Activated CD4-positive, alpha-beta T cell treated with anti-CD3 and anti-CD28 coated beads for 36 hours (primary cell): ENCODE results near the gene TNFRSF6B. TPM values are rescaled to one million over a fixed set of nuclear protein-coding genes. Genes with fewer than 3 reads are reported as not detected.

Experiments used
- ATAC-seq: fragments of 200-7000 bp; cut with Tn5 transposase; one replicate; pipeline ENCODE4 v1.10.0; 2021; ENCODE audit warnings: mild to moderate bottlenecking, moderate library complexity
- CTCF ChIA-PET: fragments of 350-600 bp; sonication (Branson Sonifier 250); formaldehyde crosslinking; loops from one replicate; lab custom pipeline; 2021; ENCODE audit warnings: antibody characterized with exemption; lab: Charles Lee
- POLR2A ChIA-PET: fragments of 350-600 bp; sonication (Branson Sonifier 250); formaldehyde crosslinking; loops from one replicate; lab custom pipeline; 2021; ENCODE audit warnings: antibody characterized with exemption, inconsistent platforms; lab: Charles Lee
- DNase-seq: peaks from one replicate; pipeline ENCODE4 v3.0.0-alpha.2; 2020
- H3K27ac Mint-ChIP-seq: one replicate; pipeline ENCODE4 v1.8.0; 2021; ENCODE audit warnings: mixed read lengths
- H3K27me3 Mint-ChIP-seq: one replicate; pipeline ENCODE4 v1.8.0; 2021; ENCODE audit warnings: mixed read lengths
- H3K36me3 Mint-ChIP-seq: one replicate; pipeline ENCODE4 v1.8.0; 2021; ENCODE audit warnings: low read depth, mixed read lengths
- H3K4me1 Mint-ChIP-seq: one replicate; pipeline ENCODE4 v1.8.0; 2021; ENCODE audit warnings: mixed read lengths
- H3K4me3 Mint-ChIP-seq: one replicate; pipeline ENCODE4 v1.8.0; 2021; ENCODE audit warnings: mild to moderate bottlenecking, moderate library complexity, mixed read lengths
- H3K9me3 Mint-ChIP-seq: one replicate; pipeline ENCODE4 v1.8.0; 2021; ENCODE audit warnings: low read depth, mixed read lengths
- intact Hi-C, 2 experiments: fragments of 100-400 bp; cut with DNase I in 1 of 2; cut with micrococcal nuclease in 1 of 2; formaldehyde crosslinking; loops; one replicate each; pipeline versions ENCODE4 v1.14.2 to v1.15.1; 2022 to 2024; cut with DNase I, micrococcal nuclease
- total RNA-seq, 2 experiments: library from RNA; stranded (reverse); gene quantifications; one replicate each; pipeline ENCODE4 v1.2.3, GENCODE V29; 2021

TNFRSF6B gene
- total RNA-seq, 2 experiments from 2014 or later, result 0.21 to 1.7 TPM

DNA sequence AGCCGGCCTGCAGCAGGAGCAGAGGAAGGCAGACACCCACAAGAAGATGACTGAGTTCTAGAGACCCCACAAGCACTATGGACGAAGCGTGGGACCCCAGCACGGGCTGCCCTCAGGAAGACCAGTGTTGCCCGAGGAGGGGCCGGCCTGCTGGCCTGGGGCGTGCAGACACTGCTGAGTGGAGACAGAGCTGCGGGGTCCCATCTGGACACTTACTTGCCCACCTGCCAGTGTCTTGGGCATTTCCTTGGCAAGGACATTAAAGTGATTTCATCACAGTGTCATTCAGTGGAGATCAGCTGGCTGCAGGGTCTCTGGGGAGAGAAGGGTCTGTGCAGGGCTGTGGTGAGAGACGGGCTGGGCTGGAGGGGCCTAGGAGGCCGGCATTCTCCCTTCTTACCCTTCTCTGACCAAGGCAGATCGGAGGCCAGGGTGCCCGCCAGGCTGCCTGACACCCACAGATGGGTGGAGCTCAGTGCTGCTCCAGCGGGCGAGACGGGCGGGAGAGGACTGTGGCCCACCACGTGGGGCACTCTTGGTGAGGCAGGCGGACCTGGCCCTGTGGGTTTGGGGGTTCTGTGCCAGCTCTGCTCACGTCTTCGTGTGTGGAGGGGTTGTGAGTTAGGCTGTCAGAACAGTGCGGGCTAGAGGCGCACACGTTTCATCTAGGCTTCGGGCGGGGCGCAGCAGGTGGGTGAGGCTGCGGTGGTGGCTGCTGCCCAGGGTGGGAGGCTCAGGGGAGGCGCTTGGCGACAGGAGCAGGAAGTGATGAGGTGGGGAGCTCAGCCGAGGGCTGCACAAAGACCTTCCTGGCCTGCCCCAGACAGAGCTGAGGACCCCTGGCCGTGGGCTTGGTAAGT, 39.6 kb downstream of the TNFRSF6B start, which contains the start of gene LIME1:
TSS of gene LIME1 (plus strand) at position 806 of the 860 bp plus-strand sequence. CDS start 886 bp downstream, outside the sequence.
- ATAC-seq, result peak; percentile 37
- H3K27ac Mint-ChIP-seq, result peak within 1 kb of the TSS; percentile 34

DNA sequence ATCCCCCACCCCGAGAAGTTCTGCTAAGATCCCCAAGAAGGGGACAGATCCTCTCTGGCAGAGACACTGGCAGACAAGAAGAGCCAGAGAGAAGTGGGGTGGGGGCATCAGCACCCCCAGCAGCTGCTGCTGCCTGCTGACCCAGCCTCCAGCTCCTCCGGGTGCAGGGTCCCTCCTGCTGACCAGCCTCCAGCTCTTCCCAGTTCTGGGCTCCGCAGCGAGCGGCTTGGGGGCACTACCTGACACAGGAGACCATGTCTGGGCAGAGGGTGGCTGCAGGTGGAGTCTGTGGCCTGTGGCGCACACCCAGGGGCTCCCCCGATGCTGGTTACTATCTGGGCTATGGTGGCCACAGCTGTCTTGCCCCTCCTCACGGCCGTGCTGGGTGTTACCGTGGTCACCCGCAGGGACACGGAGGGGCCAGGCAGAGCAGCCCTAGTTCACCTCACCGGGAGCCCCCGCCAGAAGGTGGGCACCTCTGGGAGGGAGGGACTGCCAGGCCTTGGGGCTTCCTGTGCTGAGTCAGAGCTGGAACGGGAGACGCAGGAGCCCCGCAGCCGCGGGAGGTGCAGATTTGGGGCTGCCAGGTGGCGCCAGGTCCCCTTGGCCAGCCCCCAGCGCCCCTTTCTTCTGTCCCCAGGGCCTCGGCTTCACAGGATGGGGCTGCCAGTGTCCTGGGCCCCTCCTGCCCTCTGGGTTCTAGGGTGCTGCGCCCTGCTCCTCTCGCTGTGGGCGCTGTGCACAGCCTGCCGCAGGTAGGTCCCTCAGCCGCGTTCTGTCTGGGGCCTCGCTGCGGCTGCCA, 40.6 kb downstream of the TNFRSF6B start:
- peak; percentile 28 for ATAC-seq
- CTCF ChIA-PET, result interaction anchor here (0.5 to 1.4 kb wide), 5 partner anchors 12 to 110 kb away, joined by 3 to 14 read pairs (median 3); partner anchors contain the start of genes ARFRP1, GMEB2, RTEL1 and STMN3
- POLR2A ChIA-PET, result interaction anchor here (0.5 to 1.7 kb wide), 3 partner anchors 10 to 30 kb away, joined by 3 to 10 read pairs (median 3); partner anchors contain the start of genes ARFRP1 and ZGPAT
- H3K27me3 Mint-ChIP-seq, result no peaks in the 10 kb centered on the region
- H3K27ac Mint-ChIP-seq, result peak overlapping the region; percentile 34
- H3K4me1 Mint-ChIP-seq, result peaks cover 21% of the 10 kb centered on the region
- H3K9me3 Mint-ChIP-seq, result no peaks in the 10 kb centered on the region
- H3K4me3 Mint-ChIP-seq, result peak overlapping the region; percentile 54
- intact Hi-C loops, result loop anchor here (1.0 to 10.0 kb wide), 6 partner anchors 40 to 300 kb away; partner anchors contain the start of genes C20orf204 (in 1 of the 2), SAMD10 (in 1 of the 2) and TNFRSF6B (in 1 of the 2)
- peaks cover 11% of the 10 kb centered on the region for H3K36me3 Mint-ChIP-seq
- peak; percentile 74 for DNase-seq

More for the DNA sequence above, 39.6 kb downstream of the TNFRSF6B start, which contains the start of gene LIME1:
- peak; percentile 79 for DNase-seq
- no peaks in the 10 kb centered on the region for H3K27me3 Mint-ChIP-seq
- peaks cover 11% of the 10 kb centered on the region for H3K36me3 Mint-ChIP-seq
- H3K4me3 Mint-ChIP-seq, result peak within 1 kb of the TSS; percentile 54
- H3K4me1 Mint-ChIP-seq, result peaks cover 21% of the 10 kb centered on the region
- ChIA-PET POLR2A (interaction anchor here (0.5 to 1.7 kb wide), 5 partner anchors 8 to 129 kb away, joined by 3 to 10 read pairs (median 3); partner anchors contain the start of genes ARFRP1, TPD52L2 and ZGPAT), CTCF (interaction anchor here (0.6 to 1.4 kb wide), 7 partner anchors 11 to 109 kb away, joined by 3 to 14 read pairs (median 3); partner anchors contain the start of genes ARFRP1, GMEB2, RTEL1 and ZGPAT)
- no peaks in the 10 kb centered on the region for H3K9me3 Mint-ChIP-seq
- intact Hi-C loops, result loop anchor here (5.0 to 10.0 kb wide), 5 partner anchors 39 to 301 kb away; partner anchors contain the start of genes C20orf204 (in 1 of the 2), SAMD10 (in 1 of the 2) and TNFRSF6B (in 1 of the 2)

DNA sequence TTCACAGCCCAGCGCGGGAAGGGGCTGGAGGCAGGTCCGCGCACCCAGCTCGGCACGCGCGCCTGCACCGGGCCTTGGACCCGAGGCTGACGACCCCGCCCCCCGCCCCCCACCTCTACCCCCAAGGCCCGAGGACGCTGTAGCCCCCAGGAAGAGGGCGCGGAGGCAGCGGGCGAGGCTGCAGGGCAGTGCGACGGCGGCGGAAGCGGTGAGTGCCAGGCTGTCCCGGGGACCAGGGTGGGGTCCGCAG, 41.2 kb downstream of the TNFRSF6B start:
- peak overlapping the region; percentile 54 for H3K4me3 Mint-ChIP-seq
- no peak for DNase-seq
- ChIA-PET CTCF (interaction anchor here (0.5 to 1.3 kb wide), 2 partner anchors 80 to 84 kb away, joined by 3 read pairs; partner anchors contain the start of genes RTEL1 and STMN3), POLR2A (interaction anchor here (0.5 kb wide), 1 partner anchor 11 kb away, joined by 3 read pairs; no protein-coding TSS in a partner anchor)
- no peaks in the 10 kb centered on the region for H3K9me3 Mint-ChIP-seq
- H3K27me3 Mint-ChIP-seq, result no peaks in the 10 kb centered on the region
- peaks cover 11% of the 10 kb centered on the region for H3K36me3 Mint-ChIP-seq
- peaks cover 21% of the 10 kb centered on the region for H3K4me1 Mint-ChIP-seq
- ATAC-seq, result peak; percentile 2
- intact Hi-C loops, result loop anchor here (1.0 to 10.0 kb wide), 6 partner anchors 40 to 300 kb away; partner anchors contain the start of genes C20orf204 (in 1 of the 2), SAMD10 (in 1 of the 2) and TNFRSF6B (in 1 of the 2)
- H3K27ac Mint-ChIP-seq, result no peak overlapping the region

DNA sequence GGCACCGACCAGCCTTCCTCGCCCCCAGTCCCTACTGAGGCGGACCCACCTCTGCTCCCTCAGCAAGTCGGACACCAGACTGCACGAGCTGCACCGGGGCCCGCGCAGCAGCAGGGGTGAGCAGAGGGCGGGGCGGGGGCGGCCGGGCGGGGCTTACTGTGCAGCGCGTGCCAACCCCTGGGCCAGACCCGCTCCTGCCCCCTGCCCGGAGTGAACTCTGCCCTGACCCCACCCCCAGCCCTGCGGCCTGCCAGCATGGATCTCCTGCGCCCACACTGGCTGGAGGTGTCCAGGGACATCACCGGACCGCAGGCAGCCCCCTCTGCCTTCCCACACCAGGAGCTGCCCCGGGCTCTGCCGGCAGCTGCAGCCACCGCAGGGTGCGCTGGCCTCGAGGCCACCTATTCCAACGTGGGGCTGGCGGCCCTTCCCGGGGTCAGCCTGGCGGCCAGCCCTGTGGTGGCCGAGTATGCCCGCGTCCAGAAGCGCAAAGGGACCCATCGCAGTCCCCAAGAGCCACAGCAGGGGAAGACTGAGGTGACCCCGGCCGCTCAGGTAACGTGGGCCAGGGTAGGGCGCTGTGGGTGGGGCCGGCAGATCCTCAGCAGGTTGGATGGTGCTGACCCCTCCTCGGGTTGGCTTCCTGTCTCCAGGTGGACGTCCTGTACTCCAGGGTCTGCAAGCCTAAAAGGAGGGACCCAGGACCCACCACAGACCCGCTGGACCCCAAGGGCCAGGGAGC, 41.7 kb downstream of the TNFRSF6B start:
- peak; percentile 7 for ATAC-seq
- no peak overlapping the region for H3K4me3 Mint-ChIP-seq
- no peaks in the 10 kb centered on the region for H3K9me3 Mint-ChIP-seq
- peaks cover 21% of the 10 kb centered on the region for H3K4me1 Mint-ChIP-seq
- POLR2A ChIA-PET, result no interaction called here
- H3K36me3 Mint-ChIP-seq, result peaks cover 11% of the 10 kb centered on the region
- peak; percentile 57 for DNase-seq
- intact Hi-C loops, result loop anchor here (1.0 to 10.0 kb wide), 6 partner anchors 41 to 299 kb away; partner anchors contain the start of genes C20orf204 (in 1 of the 2), SAMD10 (in 1 of the 2) and TNFRSF6B (in 1 of the 2)
- H3K27ac Mint-ChIP-seq, result no peak overlapping the region
- no peaks in the 10 kb centered on the region for H3K27me3 Mint-ChIP-seq
- CTCF ChIA-PET, result interaction anchor here (0.5 to 1.3 kb wide), 2 partner anchors 80 to 85 kb away, joined by 3 read pairs; partner anchors contain the start of genes RTEL1 and STMN3

DNA sequence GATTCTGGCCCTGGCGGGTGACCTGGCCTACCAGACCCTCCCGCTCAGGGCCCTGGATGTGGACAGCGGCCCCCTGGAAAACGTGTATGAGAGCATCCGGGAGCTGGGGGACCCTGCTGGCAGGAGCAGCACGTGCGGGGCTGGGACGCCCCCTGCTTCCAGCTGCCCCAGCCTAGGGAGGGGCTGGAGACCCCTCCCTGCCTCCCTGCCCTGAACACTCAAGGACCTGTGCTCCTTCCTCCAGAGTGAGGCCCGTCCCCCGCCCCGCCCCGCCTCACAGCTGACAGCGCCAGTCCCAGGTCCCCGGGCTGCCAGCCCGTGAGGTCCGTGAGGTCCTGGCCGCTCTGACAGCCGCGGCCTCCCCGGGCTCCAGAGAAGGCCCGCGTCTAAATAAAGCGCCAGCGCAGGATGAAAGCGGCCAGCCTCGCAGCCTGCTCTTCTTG, 42.3 kb downstream of the TNFRSF6B start:
- Mint-ChIP-seq H3K4me1 (peaks cover 21% of the 10 kb centered on the region), H3K4me3 (no peak overlapping the region), H3K27ac (no peak overlapping the region), H3K36me3 (peaks cover 8% of the 10 kb centered on the region), H3K27me3 (no peaks in the 10 kb centered on the region), H3K9me3 (no peaks in the 10 kb centered on the region)
- intact Hi-C loops, result loop anchor here (1.0 to 10.0 kb wide), 6 partner anchors 41 to 299 kb away; partner anchors contain the start of genes C20orf204 (in 1 of the 2), SAMD10 (in 1 of the 2) and TNFRSF6B (in 1 of the 2)
- peak; percentile 61 for DNase-seq
- ChIA-PET POLR2A (no interaction called here), CTCF (no interaction called here)
- ATAC-seq, result no peak

DNA sequence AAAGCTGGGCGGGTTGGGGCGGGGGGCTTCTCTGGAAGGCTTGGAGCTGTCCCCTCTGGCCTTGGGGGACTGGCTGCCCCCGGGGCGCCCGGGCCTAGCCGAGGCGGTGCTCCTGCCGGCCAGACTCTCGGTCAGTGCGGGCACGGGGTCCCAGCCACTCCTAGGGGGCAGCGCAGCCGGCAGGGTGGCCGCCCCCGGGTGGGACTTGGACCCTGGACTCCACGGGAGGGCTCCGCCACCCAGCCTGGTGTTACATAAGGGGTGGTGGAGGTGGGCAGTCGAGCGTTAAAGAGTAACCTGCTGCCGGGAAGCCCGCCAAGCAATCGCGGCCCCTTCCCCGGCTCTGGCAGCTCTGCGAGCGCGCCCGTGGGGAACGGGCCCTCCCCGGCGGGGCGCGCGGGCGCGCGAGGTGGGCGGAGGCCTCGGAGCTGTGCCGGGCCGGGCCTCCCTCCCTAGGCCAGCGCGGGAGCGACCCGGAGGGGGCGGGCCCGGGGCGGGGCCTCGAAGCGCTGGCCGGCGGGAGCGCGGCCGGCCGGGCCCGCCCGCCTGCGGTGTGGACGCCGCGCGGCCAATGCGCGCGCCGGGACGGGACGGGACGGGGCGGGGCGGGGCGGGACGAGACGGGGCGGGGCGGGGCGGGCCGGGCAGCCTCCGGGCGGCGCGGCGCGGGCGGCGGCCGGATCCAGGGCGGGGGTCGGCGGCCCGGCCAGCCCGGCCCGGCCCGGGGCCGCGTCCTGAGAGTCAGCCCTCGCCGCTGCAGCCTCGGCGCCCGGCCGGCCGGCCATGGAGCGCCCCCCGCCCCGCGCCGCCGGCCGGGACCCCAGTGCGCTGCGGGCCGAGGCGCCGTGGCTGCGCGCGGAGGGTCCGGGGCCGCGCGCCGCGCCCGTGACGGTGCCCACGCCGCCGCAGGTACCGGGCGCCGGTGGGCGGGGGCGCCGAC, 42.9 kb downstream of the TNFRSF6B start, which contains the start of gene SLC2A4RG:
TSS of gene SLC2A4RG (plus strand) at position 647 of the 940 bp plus-strand sequence. CDS start at position 784, 137 bp downstream.
- ATAC-seq (peak; percentile 58), DNase-seq (peak; percentile 79)
- ChIA-PET CTCF (no interaction called here), POLR2A (no interaction called here)
- Mint-ChIP-seq H3K36me3 (peaks cover 4% of the 10 kb centered on the region), H3K4me3 (peak within 1 kb of the TSS; percentile 33), H3K9me3 (no peaks in the 10 kb centered on the region), H3K4me1 (peaks cover 19% of the 10 kb centered on the region), H3K27ac (no peak within 1 kb of the TSS), H3K27me3 (no peaks in the 10 kb centered on the region)
- intact Hi-C loops, result loop anchor here (1.0 to 10.0 kb wide), 9 partner anchors 32 to 298 kb away; partner anchors contain the start of genes ARFRP1 (in 2 of the 2), C20orf204 (in 1 of the 2), RTEL1 (in 1 of the 2) and SAMD10 (in 1 of the 2)

DNA sequence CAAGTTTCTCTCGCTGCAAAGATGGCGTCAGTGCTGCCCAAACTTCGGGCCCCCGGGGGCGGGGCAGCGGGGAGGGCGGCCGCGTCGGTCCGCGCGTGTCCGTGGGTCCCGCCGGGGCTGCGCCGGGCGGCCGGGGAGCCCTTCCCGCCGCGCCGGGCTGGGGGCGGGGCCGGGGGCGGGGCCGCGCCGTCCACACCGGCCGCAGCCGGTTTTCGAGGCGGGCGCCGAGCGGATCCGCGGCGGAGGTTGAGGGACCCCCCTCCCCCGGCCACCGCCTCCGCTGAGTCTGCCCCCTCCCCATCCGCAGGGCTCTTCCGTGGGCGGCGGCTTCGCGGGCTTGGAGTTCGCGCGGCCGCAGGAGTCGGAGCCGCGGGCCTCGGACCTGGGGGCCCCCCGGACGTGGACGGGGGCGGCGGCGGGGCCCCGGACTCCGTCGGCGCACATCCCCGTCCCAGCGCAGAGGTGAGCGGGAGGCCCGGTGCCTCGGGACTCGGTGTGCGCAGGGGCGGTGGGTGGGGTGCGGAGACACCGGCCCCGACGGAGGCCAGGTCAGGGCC, 43.7 kb downstream of the TNFRSF6B start:
- Mint-ChIP-seq H3K9me3 (no peaks in the 10 kb centered on the region), H3K36me3 (peaks cover 4% of the 10 kb centered on the region), H3K27ac (no peak overlapping the region), H3K4me3 (peak overlapping the region; percentile 33), H3K4me1 (peaks cover 19% of the 10 kb centered on the region), H3K27me3 (no peaks in the 10 kb centered on the region)
- POLR2A ChIA-PET, result no interaction called here
- ATAC-seq (peak; percentile 3), DNase-seq (peak; percentile 63)
- intact Hi-C loops, result loop anchor here (1.0 to 5.0 kb wide), 3 partner anchors 33 to 81 kb away; partner anchors contain the start of genes ARFRP1 (in 2 of the 2), RTEL1 (in 1 of the 2) and ZGPAT (in 1 of the 2)
- CTCF ChIA-PET, result interaction anchor here (0.6 to 1.6 kb wide), 6 partner anchors 13 to 234 kb away, joined by 3 to 5 read pairs (median 3); partner anchors contain the start of gene PTK6

DNA sequence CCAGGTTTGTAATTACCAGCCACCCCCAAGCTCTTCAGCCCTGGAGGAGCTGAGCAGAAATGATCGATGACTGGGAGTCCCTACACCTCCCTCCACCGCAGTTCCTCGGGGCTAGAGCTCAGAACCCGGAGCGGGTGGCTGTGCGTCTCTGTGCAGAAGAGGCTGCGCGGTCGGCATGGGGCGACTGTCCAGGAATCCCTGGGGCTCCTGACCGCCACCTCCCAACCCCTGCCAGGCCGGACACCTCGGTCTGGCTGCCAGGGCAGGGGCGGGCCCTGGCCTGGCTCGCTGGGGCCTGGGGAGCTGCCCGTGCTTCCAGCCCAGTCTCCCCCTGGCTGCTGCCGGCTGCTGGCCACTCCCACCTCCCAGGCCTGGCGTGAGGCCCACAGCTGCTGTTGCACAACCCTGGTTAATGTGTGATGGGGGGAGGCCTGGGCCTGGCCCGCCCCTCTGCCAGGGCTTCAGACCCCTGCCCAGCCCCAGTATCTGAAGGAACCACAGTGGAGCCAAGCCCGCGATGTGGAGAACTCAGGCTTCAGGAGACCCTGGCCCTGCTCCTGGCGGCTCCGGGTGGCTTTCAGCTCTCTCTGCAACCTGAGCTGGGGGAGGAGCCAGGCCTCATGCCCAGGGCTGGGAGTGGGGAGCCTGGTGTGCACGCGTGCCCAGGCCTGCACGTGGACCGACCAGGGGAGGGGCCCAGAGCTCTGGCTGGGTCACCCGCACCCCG, 44.3 kb downstream of the TNFRSF6B start:
- no peaks in the 10 kb centered on the region for H3K27me3 Mint-ChIP-seq
- intact Hi-C loops, result loop anchor here (1.0 to 5.0 kb wide), 3 partner anchors 33 to 82 kb away; partner anchors contain the start of genes ARFRP1 (in 2 of the 2), RTEL1 (in 1 of the 2) and ZGPAT (in 1 of the 2)
- peaks cover 15% of the 10 kb centered on the region for H3K4me1 Mint-ChIP-seq
- H3K27ac Mint-ChIP-seq, result no peak overlapping the region
- CTCF ChIA-PET, result interaction anchor here (0.6 to 1.6 kb wide), 6 partner anchors 13 to 233 kb away, joined by 3 to 5 read pairs (median 3); partner anchors contain the start of gene PTK6
- peaks cover 2% of the 10 kb centered on the region for H3K36me3 Mint-ChIP-seq
- H3K4me3 Mint-ChIP-seq, result peak overlapping the region; percentile 33
- ATAC-seq, result peak; percentile 20
- DNase-seq, result peak; percentile 60
- POLR2A ChIA-PET, result interaction anchor here (0.6 kb wide), 1 partner anchor 27 kb away, joined by 3 read pairs; no protein-coding TSS in a partner anchor
- no peaks in the 10 kb centered on the region for H3K9me3 Mint-ChIP-seq
